Measurements from ENCODE around the gene EIF2B2. TPM values are rescaled to one million over a fixed set of nuclear protein-coding genes. Genes with fewer than 3 reads are reported as not detected.

Gene EIF2B2
- total and polyA plus RNA-seq, 2 of the 13 experiments (the other 11 are each of a cell fraction or from before 2014, with no cell fraction given) = 54.4 to 78.6 TPM

DNA sequence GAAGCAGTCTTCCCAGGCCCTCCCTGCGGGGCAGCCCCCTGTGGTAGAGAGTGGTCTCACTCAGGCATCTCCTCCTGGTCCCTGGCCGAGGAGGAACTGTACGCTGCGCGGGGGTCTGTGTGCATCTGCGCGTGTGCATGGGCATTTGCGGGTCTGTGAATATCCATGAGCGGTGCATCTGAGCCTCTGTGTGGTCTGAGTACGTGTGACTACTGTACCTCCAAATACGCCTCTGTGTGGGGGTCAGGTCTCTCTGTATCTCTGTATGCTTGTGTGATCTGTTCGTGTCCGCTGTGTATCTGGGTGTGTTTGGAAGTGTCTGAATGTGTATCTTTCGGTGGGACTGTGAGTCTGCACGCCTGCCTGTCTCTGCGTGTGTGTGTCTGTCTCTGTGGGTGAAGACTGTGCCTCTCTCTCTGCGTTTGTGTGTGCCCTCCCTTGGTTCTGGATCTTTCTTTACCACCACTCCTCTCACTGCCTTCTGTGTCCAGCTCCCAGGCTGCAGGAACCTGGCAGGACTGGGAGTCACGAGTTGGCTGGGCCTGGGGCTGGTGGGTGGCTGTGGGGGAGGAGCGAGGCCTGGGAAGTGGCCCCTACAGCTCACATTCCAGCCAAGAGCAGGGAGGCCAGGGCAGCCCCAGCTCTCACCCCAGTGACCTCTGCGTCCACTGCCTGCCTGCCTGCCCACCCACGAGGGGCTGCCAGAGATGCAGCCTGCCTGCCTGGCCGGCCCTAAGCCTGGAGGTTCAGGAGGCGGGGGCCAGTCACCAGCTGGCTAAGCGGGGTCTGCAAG lies 46.2 kb upstream of the EIF2B2 start:
- Histone ChIP-seq H3K4me3 (replicated peaks in 1 of 3; ENCODE audit: insufficient read depth in 1 of 3, low read depth in 2 of 3, low read length in 3 of 3) (peak overlapping the region; percentile 75 to 86 (median 80)), H3K36me3 (replicated peaks in 1 of 2; ENCODE audit: control insufficient read depth in 1 of 2, insufficient read depth in 2 of 2, low read length in 2 of 2) (no peaks in the 10 kb centered on the region; a peak in 1 of 5 replicates), H3K9ac (ENCODE audit: insufficient read depth, low read depth, low read length) (peak overlapping the region; percentile 78), H3K4me1 (ENCODE audit: insufficient read depth, low read length) (peaks cover 53% of the 10 kb centered on the region), H2AFZ (ENCODE audit: low read length) (peak overlapping the region; percentile 20), H3K9me3 (ENCODE audit: low read length) (no peaks in the 10 kb centered on the region), H4K20me1 (ENCODE audit: insufficient read depth, low read length) (no peaks in the 10 kb centered on the region), H3K27ac (ENCODE audit: extremely low read length, insufficient read depth, low read length) (peak overlapping the region; percentile 54), H3K4me2 (ENCODE audit: low read depth, low read length) (peak overlapping the region; percentile 92), H3K79me2 (ENCODE audit: insufficient read depth, low read length) (peaks cover 15% of the 10 kb centered on the region), H3K27me3 (ENCODE audit: control insufficient read depth in 1 of 2, insufficient read depth in 2 of 2, low read length in 2 of 2) (no peaks in the 10 kb centered on the region)
- CTCF ChIA-PET (ENCODE audit: low intra/inter-chr PET ratio, low total read pairs) = no interaction called here
- FAIRE-seq = peak; percentile 23
- POLR2A ChIA-PET = interaction anchor here (0.9 to 1.2 kb wide), 2 partner anchors 10 to 11 kb away, joined by 5 to 9 read pairs; no protein-coding TSS in a partner anchor
- BruUV-seq (replicated peaks) = no TSS peak
- in situ Hi-C loops (cut with HindIII; ENCODE audit: extremely low pct_ligation_motif_present, low pct_unique_long_range_greater_than_20kb) (no loop called here), intact Hi-C loops (cut with micrococcal nuclease; ENCODE audit: unreplicated experiment) (no loop called here)
- ATAC-seq = peak; percentile 28
- DNase-seq (ENCODE audit: low spot score) = no peak
- 20% methylated on average over 14 of the region's 24 CpGs for WGBS (ENCODE audit: low lambda C conversion rate)
- TF ChIP-seq ZNF780A (CRISPR knock-in tag; IDR thresholded peaks at IDR 0.05) = peak; percentile 80; the same call in 1 of the 2 replicates
- TF ChIP-seq, protein P1, sequence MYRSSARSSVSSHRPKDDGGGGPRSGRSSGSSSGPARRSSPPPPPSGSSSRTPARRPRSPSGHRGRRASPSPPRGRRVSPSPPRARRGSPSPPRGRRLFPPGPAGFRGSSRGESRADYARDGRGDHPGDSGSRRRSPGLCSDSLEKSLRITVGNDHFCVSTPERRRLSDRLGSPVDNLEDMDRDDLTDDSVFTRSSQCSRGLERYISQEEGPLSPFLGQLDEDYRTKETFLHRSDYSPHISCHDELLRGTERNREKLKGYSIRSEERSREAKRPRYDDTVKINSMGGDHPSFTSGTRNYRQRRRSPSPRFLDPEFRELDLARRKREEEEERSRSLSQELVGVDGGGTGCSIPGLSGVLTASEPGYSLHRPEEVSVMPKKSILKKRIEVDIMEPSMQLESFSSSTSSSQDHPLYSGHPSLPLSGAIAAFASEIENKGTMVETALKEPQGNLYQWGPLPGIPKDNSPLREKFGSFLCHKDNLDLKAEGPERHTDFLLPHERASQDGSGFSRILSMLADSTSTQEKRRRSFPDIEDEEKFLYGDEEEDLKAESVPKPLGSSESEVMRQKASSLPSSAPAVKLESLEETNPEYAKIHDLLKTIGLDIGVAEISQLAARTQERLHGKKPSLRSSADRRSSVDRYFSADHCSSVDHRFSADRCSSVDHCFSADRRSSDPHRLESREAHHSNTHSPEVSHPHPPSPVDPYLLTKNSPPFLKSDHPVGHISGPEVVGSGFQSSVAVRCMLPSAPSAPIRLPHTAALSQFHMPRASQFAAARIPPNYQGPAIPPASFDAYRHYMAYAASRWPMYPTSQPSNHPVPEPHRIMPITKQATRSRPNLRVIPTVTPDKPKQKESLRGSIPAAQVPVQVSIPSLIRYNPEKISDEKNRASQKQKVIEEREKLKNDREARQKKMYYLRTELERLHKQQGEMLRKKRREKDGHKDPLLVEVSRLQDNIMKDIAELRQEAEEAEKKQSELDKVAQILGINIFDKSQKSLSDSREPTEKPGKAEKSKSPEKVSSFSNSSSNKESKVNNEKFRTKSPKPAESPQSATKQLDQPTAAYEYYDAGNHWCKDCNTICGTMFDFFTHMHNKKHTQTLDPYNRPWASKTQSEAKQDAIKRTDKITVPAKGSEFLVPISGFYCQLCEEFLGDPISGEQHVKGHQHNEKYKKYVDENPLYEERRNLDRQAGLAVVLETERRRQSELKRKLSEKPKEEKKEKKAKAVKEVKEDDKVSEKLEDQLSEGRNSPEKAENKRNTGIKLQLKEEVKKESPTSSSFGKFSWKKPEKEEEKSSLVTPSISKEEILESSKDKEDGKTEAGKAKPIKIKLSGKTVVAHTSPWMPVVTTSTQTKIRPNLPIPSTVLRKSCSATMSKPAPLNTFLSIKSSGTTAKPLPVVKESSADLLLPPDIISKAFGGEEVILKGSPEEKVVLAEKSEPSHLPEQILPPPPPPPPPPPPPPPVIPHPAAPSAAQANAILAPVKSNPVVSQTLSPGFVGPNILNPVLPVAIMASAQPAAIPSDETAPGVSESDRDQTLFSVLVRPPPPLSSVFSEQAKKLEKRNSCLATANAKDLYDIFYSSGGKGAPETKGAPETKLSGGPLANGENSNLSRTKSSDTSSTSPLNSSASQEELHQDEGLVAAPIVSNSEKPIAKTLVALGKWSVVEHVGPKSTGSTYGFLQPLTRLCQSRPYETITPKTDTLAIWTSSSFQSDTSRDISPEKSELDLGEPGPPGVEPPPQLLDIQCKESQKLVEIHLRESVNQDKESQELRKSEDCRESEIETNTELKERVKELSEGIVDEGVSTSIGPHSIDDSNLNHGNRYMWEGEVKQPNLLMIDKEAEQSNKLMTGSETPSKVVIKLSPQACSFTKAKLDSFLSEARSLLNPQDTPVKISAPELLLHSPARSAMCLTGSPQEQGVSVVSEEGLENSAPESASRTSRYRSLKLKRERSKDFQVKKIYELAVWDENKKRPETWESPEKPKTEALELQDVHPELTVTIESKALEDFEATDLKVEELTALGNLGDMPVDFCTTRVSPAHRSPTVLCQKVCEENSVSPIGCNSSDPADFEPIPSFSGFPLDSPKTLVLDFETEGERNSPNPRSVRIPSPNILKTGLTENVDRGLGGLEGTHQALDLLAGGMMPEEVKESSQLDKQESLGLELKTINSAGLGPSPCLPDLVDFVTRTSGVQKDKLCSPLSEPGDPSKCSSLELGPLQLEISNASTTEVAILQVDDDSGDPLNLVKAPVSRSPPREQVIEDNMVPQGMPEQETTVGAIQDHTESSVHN (CRISPR knock-in tag; IDR thresholded peaks at IDR 0.05) = no peak; the same call in 1 of the 2 replicates
- no peak for TF ChIP-seq NFIC (IDR thresholded peaks at IDR 0.05; ENCODE audit: low read length)
- TF ChIP-seq ZNF121 (CRISPR knock-in tag; IDR thresholded peaks at IDR 0.05) = no peak
- no peak for TF ChIP-seq KLF11 (CRISPR knock-in tag; IDR thresholded peaks at IDR 0.05)
- TF ChIP-seq ARNTL (CRISPR knock-in tag; IDR thresholded peaks at IDR 0.05) = no peak
- peak; percentile 65 to 68; a peak in 3 of 4 replicates for TF ChIP-seq NR2F1 (CRISPR knock-in tag; IDR thresholded peaks at IDR 0.05)
- TF ChIP-seq, protein P2, sequence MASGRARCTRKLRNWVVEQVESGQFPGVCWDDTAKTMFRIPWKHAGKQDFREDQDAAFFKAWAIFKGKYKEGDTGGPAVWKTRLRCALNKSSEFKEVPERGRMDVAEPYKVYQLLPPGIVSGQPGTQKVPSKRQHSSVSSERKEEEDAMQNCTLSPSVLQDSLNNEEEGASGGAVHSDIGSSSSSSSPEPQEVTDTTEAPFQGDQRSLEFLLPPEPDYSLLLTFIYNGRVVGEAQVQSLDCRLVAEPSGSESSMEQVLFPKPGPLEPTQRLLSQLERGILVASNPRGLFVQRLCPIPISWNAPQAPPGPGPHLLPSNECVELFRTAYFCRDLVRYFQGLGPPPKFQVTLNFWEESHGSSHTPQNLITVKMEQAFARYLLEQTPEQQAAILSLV (CRISPR knock-in tag; IDR thresholded peaks at IDR 0.05; ENCODE audit: borderline replicate concordance) = no peak
- no peak; the same call in 1 of the 2 replicates for TF ChIP-seq ESRRA (CRISPR knock-in tag; IDR thresholded peaks at IDR 0.05; ENCODE audit: low read depth)
- TF ChIP-seq NCOA2 (CRISPR knock-in tag; IDR thresholded peaks at IDR 0.05) = peak; percentile 19; the same call in 1 of the 2 replicates
- no peak for TF ChIP-seq ZNF136 (CRISPR knock-in tag; IDR thresholded peaks at IDR 0.05; ENCODE audit: low read depth)
- no peak for TF ChIP-seq TSC22D2 (CRISPR knock-in tag; IDR thresholded peaks at IDR 0.05; ENCODE audit: borderline replicate concordance)
- TF ChIP-seq JUNB (CRISPR knock-in tag; IDR thresholded peaks at IDR 0.05; ENCODE audit: borderline replicate concordance) = no peak
- TF ChIP-seq NFKB2 (CRISPR knock-in tag; IDR thresholded peaks at IDR 0.05; ENCODE audit: borderline replicate concordance) = peak; percentile 72
- TF ChIP-seq MYC (CRISPR knock-in tag; IDR thresholded peaks at IDR 0.05; ENCODE audit: borderline replicate concordance) = peak; percentile 35; the same call in 1 of the 2 replicates

All from HepG2 (cell line).